ENCODE results near the gene DDX59.
A peak's percentile ranks its signal among the peaks of the same experiment; 100 is the strongest.

The DDX59 gene

DNA sequence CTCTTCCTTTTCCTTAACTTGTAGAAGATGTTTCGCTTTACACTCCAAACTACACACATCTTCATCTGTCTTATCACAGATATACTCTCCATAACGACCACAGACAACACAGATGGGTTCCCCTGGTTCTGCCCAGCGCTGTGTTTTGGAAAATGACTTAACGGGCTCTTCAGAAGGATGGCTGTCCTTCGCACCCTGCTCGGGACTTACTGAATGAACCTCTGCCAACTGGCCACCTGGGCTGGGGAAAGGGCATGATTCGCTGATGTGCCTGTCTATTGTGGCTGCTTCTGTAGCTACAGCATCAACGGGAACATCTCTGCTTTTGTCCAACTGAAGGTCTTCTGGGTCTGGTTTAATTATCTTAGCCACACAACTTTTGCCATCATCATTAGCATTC is 3.4 kb downstream of the DDX59 start:
- TF ChIP-seq, protein P1, sequence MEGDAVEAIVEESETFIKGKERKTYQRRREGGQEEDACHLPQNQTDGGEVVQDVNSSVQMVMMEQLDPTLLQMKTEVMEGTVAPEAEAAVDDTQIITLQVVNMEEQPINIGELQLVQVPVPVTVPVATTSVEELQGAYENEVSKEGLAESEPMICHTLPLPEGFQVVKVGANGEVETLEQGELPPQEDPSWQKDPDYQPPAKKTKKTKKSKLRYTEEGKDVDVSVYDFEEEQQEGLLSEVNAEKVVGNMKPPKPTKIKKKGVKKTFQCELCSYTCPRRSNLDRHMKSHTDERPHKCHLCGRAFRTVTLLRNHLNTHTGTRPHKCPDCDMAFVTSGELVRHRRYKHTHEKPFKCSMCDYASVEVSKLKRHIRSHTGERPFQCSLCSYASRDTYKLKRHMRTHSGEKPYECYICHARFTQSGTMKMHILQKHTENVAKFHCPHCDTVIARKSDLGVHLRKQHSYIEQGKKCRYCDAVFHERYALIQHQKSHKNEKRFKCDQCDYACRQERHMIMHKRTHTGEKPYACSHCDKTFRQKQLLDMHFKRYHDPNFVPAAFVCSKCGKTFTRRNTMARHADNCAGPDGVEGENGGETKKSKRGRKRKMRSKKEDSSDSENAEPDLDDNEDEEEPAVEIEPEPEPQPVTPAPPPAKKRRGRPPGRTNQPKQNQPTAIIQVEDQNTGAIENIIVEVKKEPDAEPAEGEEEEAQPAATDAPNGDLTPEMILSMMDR (conservative IDR thresholded peaks at IDR 0.05; ENCODE audit: low read depth): no peak
- CTCF ChIA-PET: interaction anchor here (0.5 to 0.8 kb wide), 2 partner anchors 44 to 99 kb away, joined by 3 read pairs; no protein-coding TSS in a partner anchor
- no peak for DNase-seq (ENCODE audit: low spot score)
- H3K27ac ChIP-seq: peak overlapping the region; percentile 31; the same call in 1 of the 2 replicates
- POLR2A ChIA-PET (ENCODE audit: low non-redundant PET): no interaction called here

DNA sequence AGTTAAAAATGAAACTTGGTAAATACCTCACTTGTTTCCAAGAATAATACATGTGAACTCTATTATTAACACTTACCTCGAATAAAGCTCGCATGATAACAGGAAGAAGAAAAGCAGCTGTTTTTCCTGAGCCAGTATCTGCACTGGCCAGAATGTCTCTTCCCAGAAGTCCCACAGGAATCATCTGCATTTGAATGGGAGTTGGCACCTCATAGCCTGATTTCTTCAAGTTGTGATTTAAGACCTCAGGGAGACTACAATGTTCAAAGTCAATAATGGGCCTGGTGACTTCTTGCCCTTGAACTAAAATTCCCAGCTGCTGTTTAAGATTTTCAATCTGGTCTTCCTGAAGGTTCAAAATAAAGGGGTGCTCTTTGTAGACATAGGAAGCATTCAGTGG is 3.8 kb downstream of the DDX59 start:
- TF ChIP-seq, protein P1 (conservative IDR thresholded peaks at IDR 0.05; ENCODE audit: low read depth): no peak
- DNase-seq (ENCODE audit: low spot score): no peak
- CTCF ChIA-PET: interaction anchor here (0.5 to 0.8 kb wide), 2 partner anchors 44 to 99 kb away, joined by 3 read pairs; no protein-coding TSS in a partner anchor
- POLR2A ChIA-PET (ENCODE audit: low non-redundant PET): no interaction called here
- H3K27ac ChIP-seq: no peak overlapping the region

DNA sequence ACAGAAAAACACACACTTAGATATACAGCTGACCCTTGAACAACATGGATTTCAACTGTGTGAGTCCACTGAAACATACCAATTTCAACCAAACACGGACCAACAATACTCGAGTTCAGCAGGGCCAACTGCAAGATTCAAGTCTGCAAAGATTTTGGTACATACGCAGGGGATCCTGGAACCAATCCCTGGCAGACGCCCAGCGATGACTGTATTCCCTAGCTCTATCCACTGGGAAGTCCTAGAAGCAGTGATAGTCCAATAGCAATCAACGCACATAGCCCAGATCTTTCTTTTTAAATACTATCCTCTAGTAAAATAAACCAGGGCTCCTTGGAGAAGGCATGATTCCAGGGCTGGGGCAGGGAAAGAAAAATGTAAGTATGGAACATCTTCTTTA is 9.0 kb downstream of the DDX59 start:
- H3K27ac ChIP-seq: peak overlapping the region; percentile 91; the same call in 1 of the 2 replicates
- TF ChIP-seq, protein P1 (conservative IDR thresholded peaks at IDR 0.05; ENCODE audit: low read depth): no peak
- POLR2A ChIA-PET (ENCODE audit: low non-redundant PET): interaction anchor here (1.0 kb wide), 1 partner anchor 9 kb away, joined by 3 read pairs; no protein-coding TSS in a partner anchor
- CTCF ChIA-PET: interaction anchor here (0.5 to 0.6 kb wide), 2 partner anchors 38 to 83 kb away, joined by 4 to 5 read pairs; no protein-coding TSS in a partner anchor
- DNase-seq (ENCODE audit: low spot score): no peak

DNA sequence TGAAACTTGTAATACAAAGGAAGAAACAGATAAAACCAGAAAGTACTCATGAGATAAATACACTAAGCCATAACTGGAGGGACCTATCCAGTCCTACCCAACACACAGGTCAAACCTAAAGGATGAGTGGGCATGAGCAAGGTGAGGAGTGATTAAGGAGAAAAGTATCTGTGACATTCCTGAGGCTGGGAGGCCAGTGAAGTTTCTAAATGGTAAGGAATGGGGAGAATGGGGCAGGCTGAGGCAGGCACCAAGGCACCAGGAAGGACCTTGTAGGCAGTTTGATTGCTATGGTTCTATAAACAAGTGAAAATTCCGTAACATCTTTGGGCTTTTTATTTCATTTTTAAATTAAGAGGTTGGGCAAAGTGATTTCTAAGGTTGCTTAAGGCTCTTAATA is 10.4 kb downstream of the DDX59 start:
- H3K27ac ChIP-seq: peak overlapping the region; percentile 91
- ChIA-PET POLR2A (ENCODE audit: low non-redundant PET) (no interaction called here), CTCF (interaction anchor here (0.6 kb wide), 2 partner anchors 12 to 36 kb away, joined by 3 to 4 read pairs; no protein-coding TSS in a partner anchor)
- TF ChIP-seq, protein P1 (conservative IDR thresholded peaks at IDR 0.05; ENCODE audit: low read depth): no peak
- DNase-seq (ENCODE audit: low spot score): peak; percentile 96

DNA sequence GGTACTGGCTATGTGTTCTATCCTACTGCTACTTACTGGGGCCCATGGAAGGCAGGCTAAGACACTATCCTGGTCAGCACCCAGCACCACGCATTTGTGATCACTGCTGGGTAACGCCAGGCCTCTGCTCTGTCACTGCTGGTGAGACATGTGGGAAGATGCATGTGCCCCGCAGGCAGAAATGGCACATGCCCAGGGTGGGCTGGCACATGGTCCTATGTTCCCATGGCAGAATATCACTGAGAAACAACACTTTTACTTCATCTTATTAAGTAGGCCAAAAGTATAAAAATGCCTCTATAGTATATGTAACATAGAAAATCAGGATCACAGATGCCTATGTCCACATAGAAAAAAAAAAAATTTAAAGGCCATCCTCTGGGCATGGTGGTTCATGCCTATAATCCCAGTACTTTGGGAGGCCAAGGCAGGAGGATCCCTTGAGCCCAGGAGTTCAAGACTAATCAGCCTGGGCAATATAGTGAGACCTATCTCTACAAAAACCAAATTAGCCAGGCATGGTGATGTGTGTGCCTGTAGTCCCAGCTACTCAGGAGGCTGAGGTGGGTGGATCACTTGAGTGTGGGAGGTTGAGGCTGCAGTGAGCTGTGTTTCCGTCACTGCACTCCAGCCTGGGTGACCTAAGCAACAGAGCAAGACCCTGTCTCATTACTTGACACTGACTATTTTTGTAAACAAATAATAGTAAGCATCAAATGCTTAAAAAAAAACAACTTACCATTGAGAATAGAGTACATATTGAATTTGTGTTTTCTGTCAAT is 11.5 kb downstream of the DDX59 start:
- TF ChIP-seq, protein P1 (conservative IDR thresholded peaks at IDR 0.05; ENCODE audit: low read depth): no peak
- ChIA-PET CTCF (interaction anchor here (0.6 kb wide), 2 partner anchors 13 to 37 kb away, joined by 3 to 4 read pairs; no protein-coding TSS in a partner anchor), POLR2A (ENCODE audit: low non-redundant PET) (interaction anchor here (1.3 kb wide), 1 partner anchor 11 kb away, joined by 5 read pairs; the partner anchor contains the start of gene DDX59)
- DNase-seq (ENCODE audit: low spot score): no peak
- H3K27ac ChIP-seq: peak overlapping the region; percentile 67

DNA sequence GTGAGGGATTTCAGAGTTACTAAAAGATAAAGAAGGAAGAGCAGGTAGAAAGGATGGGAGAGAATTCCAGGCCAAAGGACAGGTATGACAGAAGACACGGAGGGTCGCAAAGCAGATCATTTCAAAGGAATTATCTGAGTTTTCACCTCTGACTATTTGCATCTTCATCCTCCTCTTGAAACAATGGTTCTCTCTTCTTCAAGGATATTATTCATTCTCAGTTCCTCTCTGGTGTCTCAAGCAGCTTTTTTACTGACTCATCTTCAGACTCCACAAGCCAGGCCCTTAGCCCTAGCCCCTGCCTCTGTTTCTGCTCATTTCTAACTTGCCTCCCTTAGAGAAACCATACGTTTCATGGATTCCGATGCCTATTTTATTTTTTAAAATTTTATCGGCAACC is 15.0 kb downstream of the DDX59 start:
- no peak overlapping the region for H3K27ac ChIP-seq
- ChIA-PET CTCF (interaction anchor here (0.6 kb wide), 1 partner anchor 111 kb away, joined by 5 read pairs; no protein-coding TSS in a partner anchor), POLR2A (ENCODE audit: low non-redundant PET) (interaction anchor here (0.6 kb wide), 1 partner anchor 15 kb away, joined by 4 read pairs; the partner anchor contains the start of gene DDX59)
- peak; percentile 32 for DNase-seq (ENCODE audit: low spot score)
- TF ChIP-seq, protein P1 (conservative IDR thresholded peaks at IDR 0.05; ENCODE audit: low read depth): no peak

Measured in RWPE1 (cell line).